Stomach (tissue), 4 donors: ENCODE results near the gene CASP8AP2.

Experiments
- CTCF ChIP-seq, 7 experiments: fragments of 450-650 bp in 4 of 7; fragments of 200-600 bp in 3 of 7; sonication (generic) in 3 of 7; IDR thresholded peaks; one replicate each; pipeline ENCODE4 v1.5.1; 2016 to 2019; ENCODE audit warnings: antibody characterized with exemption in 7 of 7, control low read depth in 2 of 7, mild to moderate bottlenecking in 1 of 7
- EP300 ChIP-seq: sonication (generic); formaldehyde crosslinking; IDR thresholded peaks from one replicate; pipeline ENCODE4 v1.6.1; 2017; ENCODE audit warnings: antibody characterized with exemption
- POLR2A ChIP-seq, 4 donors: fragments of 450-650 bp; IDR thresholded peaks; one replicate each; pipeline ENCODE4 v1.6.1; 2016; ENCODE audit warnings: antibody characterized with exemption in 4 of 4, control low read depth in 2 of 4, mild to moderate bottlenecking in 1 of 4, moderate library complexity in 1 of 4
- POLR2AphosphoS5 ChIP-seq, 3 donors: sonication (generic); formaldehyde crosslinking; IDR thresholded peaks; one replicate each; pipeline ENCODE4 v1.6.1; 2016; ENCODE audit warnings: antibody characterized with exemption in 3 of 3

- no peak for TF ChIP-seq POLR2A (IDR thresholded peaks at IDR 0.05)
- TF ChIP-seq CTCF (IDR thresholded peaks at IDR 0.05), result no peak
- no peak for TF ChIP-seq POLR2AphosphoS5 (IDR thresholded peaks at IDR 0.05)
- no peak for TF ChIP-seq EP300
These were observed 87.5 kb downstream of the CASP8AP2 start for GRCh38 chr6:89917216-89917615.
